T47D (cell line): Measurements from ENCODE around the gene SGPP1.
A peak's percentile ranks its signal among the peaks of the same experiment; 100 is the strongest.

Experiments
- DNase-seq, 2 experiments: peaks; one replicate each; pipeline versions ENCODE4 v3.0.0 to v3.0.0-alpha.2; 2011 to 2012; ENCODE audit warnings: low read depth in 1 of 2, low spot score in 1 of 2
- JUND ChIP-seq: IDR thresholded peaks from 2 replicates; pipeline ENCODE4 v1.6.1; 2012; ENCODE audit warnings: low read depth
- in situ Hi-C: cut with HindIII; loops from 2 replicates; pipeline ENCODE4 v1.10.0; 2016; ENCODE audit warnings: low sequenced_read_pairs, low pct_unique_long_range_greater_than_20kb

The SGPP1 gene, protein sequence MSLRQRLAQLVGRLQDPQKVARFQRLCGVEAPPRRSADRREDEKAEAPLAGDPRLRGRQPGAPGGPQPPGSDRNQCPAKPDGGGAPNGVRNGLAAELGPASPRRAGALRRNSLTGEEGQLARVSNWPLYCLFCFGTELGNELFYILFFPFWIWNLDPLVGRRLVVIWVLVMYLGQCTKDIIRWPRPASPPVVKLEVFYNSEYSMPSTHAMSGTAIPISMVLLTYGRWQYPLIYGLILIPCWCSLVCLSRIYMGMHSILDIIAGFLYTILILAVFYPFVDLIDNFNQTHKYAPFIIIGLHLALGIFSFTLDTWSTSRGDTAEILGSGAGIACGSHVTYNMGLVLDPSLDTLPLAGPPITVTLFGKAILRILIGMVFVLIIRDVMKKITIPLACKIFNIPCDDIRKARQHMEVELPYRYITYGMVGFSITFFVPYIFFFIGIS

DNA sequence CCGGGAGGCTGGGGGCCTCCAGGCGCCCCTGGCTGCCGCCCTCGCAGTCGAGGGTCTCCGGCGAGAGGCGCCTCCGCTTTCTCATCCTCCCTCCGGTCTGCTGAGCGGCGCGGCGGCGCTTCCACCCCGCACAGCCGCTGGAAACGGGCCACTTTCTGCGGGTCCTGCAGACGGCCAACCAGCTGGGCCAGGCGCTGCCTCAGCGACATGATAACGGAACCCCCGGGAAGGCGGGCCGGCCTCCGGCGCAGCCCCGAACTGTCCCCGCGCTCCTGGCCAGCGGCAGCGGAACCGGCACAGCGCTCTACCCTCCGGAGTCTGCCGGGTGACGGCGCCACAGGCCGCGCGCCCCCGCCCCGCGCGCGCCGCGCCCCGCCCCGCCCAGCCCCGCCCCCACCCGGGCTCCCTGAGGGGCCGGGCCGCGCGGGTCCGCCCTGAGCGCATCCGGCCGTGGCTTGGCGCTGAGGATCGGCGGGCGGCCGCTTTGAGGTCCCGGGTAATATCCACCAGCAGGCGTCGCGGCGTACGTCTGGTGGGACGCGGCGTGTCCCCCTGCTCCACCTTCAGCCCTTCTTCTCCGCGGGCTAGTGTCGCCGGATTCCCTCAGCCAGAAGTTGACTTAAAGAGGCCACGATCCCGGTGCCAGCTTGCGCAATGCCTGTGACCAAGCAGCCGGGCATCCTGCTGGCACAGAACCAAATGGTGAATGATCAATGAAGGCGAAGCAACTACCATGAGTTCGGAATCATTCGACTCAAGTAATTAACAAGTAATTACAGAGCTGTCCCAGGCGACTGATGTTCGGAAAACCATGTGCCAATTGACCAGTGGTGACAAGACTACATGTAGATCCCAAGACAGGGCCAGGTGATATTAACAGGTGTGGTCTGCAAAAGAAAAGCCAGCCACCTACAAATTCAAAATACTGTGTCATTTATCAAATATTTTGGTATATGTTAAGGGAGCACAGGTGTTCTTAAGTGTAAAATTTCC lies at the start of gene SGPP1:
Gene SGPP1, minus strand, starts transcription at position 330 of the 993 bp plus-strand sequence. Its CDS starts 121 bp downstream, at position 209.
- no peak for TF ChIP-seq JUND
- DNase-seq, result peak; percentile 91 to 94

DNA sequence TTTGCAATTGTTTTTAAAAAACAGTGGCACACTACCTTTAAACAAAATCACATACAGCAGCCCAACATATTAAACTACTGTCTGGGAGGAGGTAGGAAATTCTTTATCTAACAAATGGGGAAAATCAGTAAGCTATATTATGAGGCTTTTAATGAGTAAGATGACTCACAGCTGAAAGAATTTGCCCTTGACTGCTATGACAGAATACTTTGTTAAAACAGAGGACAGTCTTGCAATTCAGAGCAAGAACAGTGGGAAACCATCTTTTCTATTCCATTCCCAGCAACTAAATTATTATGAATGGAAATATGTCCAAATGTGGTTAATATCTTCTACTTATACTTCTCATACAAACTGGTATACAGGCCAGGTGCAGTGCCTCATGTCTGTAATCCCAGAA lies 49.2 kb upstream of the SGPP1 start:
- no peak for DNase-seq
- in situ Hi-C loops, result no loop called here
- TF ChIP-seq JUND, result no peak

More for the DNA sequence above, at the start of gene SGPP1:
- in situ Hi-C loops, result no loop called here

DNA sequence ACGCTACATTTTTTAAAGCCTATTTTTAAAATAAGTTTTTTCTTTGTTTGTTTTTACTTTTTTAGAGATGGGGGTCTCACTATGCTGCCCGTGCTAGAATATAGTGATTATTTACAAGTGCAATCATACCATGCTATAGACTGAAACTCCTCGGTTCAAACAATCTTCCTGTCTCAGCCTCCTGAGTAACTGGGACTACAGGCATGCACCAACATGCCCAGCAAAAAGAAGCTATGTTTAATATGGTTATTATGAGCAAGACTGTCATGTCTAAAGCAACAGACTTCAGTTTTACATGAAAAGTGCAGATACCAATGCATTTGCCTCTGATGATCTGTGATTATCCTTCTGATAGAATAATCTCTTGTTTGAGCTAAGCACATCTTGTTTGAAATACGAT lies 45.6 kb upstream of the SGPP1 start:
- no peak for TF ChIP-seq JUND
- in situ Hi-C loops, result no loop called here
- DNase-seq, result no peak

DNA sequence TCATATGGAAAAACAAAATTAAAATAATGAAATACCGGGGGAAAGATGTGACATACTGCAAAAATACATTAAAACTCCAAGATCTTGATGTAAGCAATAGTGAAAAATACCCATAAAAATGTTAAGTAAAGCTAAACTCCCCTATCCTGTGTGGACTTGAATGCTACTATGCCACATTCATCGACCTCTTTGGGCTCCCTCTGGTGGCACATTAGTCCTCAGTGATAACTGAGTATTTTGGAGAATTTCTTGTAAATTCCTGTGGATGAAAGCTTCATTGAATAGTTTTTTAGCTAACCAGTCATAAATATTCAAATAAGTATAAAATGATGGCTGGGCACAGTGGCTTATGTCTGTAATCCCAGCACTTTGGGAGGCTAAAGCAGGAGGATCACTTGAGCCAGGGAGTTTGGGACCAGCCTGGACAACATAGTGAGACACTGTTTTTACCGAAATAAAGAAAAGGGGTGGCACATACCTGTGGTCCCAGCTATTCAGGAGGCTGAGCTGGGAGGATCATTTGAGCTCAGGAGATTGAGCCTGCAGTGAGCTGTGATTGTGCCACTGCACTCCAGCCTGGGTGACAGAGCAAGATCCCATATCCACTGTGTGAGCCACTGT lies 42.4 kb upstream of the SGPP1 start:
- no peak for TF ChIP-seq JUND
- DNase-seq, result peak in 1 of 2 experiments; percentile 74
- in situ Hi-C loops, result no loop called here

DNA sequence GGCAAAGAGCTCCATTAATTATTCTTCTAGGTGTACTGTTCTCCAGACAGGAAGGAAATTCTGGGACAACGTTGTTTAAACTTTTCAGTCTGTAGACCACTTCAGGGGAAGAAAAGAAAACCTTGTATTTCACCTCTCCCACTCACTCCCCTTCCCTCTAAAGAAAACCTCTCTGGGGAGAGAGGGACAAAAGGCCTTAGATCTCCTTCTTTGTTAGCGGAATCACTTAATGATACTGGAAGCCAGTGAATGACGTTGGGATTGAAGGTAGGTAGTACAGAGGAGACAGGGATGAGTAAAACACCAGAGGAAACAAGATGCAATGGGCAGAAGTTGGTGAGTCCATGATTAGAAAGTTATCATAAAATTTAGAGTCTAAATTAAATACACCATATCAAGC lies 38.7 kb upstream of the SGPP1 start:
- no peak for TF ChIP-seq JUND
- in situ Hi-C loops, result no loop called here
- no peak for DNase-seq

DNA sequence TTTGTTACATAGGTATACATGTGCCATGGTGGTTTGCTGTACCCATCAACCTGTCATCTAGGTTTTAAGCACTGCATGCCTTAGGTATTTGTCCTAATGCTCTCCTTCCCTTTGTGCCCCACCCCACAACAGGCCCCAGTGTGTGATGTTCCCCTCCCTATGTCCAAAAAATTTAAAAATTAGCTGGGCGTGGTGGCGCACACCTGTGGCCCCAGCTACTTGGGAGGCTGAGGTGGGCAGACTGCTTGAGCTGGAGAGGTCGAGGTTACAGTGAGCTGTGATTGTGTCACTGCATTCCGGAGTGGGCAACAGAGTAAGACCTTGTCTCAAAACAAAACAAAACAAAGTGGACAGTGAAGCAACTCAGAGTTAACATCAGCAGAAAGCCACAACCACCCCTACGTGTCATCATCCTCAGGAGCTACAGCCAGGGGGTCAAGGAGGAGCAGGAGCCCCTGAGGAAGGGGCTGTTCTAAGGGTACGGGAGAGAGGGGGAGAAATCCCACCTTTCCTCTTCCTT lies 36.8 kb upstream of the SGPP1 start:
- no peak for TF ChIP-seq JUND
- DNase-seq, result no peak
- in situ Hi-C loops, result no loop called here

DNA sequence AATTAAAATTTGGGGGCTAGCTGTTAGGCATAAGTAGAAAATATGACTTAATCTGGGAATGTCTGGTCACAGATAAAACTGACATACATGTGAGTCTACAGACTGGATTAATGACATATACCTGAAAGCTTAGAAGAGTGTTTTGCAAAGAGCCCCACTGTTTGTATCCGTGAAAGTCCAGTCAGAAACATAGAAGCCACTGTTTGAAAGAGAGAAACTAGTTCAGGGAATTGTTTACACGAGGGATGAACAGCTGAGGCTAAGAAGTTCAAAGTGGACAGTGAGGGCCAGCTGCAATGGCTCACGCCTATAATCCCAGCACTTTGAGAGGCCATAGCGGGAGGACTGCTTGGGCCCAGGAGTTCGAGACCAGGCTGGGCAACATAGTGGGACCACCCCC lies 36.2 kb upstream of the SGPP1 start:
- no peak for DNase-seq
- in situ Hi-C loops, result no loop called here
- no peak for TF ChIP-seq JUND

DNA sequence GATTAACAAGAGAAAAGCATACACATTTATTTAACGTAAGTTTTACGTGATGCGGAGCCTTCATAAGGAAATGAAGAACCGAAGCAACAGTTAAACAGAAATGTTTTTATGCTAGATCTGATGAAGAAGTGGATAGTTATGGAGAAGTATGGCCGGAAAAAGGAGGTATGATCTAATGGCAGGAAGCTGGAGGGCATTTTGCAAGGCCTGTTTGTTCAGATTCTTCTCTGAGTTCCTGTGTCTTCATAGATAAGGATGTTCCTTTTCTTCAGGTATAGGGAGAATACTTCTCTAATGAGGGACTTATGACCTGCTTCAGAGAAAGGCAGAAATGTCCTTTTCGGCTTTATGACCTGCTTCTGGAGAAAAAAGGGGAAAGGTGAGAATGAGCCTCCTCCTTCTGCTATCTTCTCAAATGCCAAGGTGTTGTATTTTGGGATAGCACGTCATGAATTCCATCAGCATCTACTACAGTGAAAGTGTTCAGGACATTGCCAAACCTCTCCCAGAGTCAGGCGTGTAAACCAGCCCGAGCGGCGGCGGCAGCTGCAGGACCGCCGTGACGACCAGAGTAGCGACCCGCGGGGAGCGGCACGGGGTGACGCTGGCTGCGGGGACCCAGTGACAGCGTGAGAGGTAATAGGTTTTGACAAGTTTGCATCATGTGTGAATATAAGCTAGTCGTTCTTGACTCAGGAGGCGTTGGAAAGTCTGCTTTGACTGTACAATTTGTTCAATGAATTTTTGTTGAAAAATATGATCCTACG lies 33.7 kb upstream of the SGPP1 start:
- TF ChIP-seq JUND, result no peak
- DNase-seq, result no peak
- in situ Hi-C loops, result no loop called here

DNA sequence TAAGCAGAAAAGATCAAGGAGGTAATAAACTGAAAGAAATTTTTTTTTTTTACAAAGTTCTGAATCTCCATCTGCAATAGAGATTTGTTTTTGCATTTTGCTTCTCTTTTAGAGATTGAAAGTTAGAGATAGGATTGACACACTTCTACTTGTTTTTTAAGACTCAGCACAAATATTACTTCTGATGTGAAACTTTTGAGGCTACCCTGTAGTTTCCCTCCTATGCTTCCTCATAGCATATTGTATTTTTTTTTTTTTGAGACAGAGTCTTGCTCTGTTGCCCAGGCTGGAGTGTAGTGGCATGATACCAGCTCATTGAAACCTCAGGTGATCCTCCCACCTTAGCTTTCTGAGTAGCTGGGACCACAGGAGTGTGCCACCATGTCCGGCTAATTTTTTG lies 32.1 kb upstream of the SGPP1 start:
- in situ Hi-C loops, result no loop called here
- no peak for DNase-seq
- no peak for TF ChIP-seq JUND

DNA sequence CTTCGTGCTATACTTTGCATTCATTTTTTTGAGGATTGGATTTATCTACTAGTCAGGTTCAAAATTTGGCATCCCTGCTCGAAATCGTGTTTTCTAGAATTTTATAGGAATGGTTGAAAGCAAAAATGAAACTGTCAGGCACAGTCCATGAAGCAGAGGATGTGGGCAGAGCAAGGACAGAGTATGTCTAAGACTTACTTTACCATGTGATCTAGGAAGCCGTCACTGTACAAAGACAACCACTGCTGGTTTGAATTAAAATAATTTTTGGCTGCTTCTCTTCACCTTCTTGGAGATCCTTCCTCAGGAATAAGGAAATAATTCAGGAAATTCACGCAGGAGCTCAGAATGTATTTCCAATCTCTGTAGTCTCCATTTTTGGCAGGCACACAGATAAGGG lies 31.6 kb upstream of the SGPP1 start:
- DNase-seq, result no peak
- in situ Hi-C loops, result no loop called here
- no peak for TF ChIP-seq JUND

DNA sequence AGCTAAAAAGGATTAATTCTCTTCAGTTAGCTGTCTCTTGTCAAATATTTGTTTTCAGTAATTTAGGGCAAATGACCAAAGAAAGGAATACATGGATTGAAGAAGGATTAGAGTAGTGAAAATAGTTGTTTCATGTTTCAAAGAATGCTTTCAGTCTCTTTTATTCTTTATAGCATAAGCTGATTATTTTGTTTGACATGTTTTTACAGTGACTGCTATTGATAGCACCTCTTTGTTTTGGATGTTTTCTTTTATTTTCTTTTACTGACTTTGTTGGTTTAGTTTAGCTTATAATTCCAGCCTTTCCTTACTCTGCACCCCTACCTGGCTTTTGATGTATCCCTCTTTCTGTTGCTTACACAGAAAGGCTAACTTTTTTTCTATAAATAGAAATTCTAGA lies 29.3 kb upstream of the SGPP1 start:
- in situ Hi-C loops, result no loop called here
- TF ChIP-seq JUND, result no peak
- DNase-seq, result no peak
